ENCODE data around the gene BBS12.
"Not testable (repeated sequence)": the region's sequence is repeated elsewhere in the genome, so short reads cannot be mapped to it uniquely, and the experiment has no call there.

Gene BBS12

GRCh38 chr4:122766353-122766705 is 33.8 kb downstream of the BBS12 start:
- no peak for DNase-seq

DNA sequence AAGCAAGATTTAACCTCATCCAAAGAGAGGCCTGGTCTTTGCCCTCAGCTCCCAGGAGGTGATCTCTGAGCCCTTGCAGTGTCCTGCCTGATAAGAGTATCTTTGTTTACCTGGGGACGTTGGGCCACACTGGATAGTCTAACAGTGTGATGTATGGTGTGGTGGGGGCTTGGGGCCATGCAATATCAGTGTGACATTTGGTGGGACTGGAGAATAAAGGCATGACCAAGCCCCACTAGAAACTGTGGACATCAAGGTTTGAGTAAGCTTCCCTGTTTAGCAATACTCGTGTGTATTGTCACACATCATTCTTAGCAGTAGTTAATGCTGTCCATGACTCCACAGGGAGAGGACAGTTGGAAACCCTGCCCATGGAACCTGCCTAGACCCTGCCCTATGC is 34.4 kb downstream of the BBS12 start:
- DNase-seq = no peak

GRCh38 chr4:122771724-122772123 is 39.2 kb downstream of the BBS12 start:
- DNase-seq = no peak

- no peak for DNase-seq
Measured at GRCh38 chr4:122772311-122772710, 39.8 kb downstream of the BBS12 start.

DNA sequence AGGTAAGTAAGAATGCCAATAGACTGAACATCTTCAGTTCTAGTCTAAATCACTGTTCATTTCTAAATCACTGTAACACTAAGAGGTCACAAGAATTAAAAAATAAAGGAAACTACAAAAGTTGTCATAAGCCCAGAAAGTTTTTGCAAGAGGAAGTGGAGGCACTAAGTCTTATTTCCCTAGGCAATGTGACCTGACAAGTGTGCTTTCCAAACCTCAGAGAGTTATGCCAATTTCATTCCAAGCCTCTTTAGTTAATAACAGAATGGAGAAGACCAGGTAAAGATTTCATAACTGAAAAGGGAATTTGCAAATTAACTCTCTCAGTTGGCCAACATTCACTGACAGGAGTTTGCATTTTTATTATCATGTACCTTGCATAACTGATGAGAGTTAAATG is 40.5 kb downstream of the BBS12 start:
- no peak for DNase-seq

- no peak for DNase-seq
Measured at GRCh38 chr4:122775039-122775438, 42.5 kb downstream of the BBS12 start.

DNA sequence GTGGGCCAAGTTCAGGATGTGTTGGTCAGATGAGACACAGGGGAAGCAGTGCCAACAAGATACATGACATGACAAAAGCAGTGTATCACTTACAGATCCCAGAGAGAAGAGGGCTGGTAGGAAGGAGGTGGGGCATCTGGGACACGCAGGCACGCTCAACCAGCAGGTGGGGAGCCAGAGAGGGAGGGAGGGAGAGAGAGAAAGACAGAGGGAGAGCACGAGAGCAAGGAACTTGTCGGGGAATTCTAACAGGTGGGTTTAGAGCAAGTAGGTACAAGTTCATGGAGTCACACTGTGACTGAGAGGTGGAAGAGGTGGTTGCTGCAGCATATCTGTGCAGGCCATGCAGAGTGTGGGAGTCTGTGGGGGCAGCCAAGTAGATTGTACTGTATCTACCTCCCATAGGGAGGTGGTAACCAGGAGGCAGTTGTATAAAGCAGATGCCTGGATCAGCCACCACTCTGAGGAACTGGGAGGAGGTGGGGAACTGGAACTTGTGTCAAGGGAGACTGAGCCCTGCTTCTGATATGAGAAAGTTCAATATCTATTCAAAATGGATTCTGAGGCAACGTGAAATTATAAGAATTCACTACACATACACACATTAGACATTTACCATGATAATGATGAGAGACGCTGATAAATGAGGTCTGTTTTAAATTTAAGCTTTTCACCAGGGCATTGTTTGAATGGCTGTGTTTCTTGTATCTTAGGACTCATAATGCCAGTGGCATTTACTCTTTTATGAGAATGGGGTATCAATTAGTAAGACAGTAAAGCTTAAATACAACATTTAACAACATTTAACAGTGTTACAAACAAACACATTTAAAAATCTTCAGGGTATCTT is 43.7 kb downstream of the BBS12 start:
- no peak for DNase-seq

- no peak for DNase-seq
Measured at GRCh38 chr4:122776916-122777315, 44.4 kb downstream of the BBS12 start.

DNA sequence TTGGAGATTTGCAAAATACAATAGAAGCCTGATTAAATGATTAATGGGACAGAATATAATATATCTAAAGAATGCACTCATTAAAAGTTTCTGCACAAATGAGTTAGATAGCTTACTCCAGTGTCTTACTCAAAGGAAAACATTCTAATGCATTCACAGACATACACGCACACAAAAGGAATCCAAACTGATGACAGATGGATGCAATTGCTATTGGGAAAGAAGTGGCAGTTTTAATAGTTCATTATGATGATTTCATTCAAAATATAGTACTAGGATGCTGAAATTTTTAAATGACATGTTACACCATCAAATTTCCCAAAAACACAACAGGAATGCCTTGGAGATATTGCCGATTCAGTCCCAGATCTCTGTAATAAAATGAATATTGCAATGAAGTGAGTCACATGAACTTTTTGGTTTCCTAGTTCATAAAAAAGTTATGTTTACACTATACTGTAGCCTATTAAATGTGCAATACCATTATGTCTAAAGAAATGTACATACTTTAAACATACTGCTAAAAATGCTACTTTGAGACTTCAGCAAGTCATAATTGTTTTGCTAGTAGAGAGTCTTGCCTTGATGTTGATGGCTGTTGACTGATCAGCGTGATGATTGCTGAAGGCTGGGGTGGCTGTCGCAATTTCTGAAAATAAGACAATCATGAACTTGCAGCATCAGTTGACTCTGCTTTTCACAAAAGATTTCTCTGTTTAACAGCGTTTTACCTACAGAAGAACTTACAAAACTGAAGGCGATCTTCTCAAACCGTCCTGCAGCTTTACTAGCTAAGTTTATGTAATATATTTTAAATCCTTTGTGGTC is 45.6 kb downstream of the BBS12 start:
- DNase-seq = no peak

GRCh38 chr4:122781486-122781885 is 49.0 kb downstream of the BBS12 start:
- DNase-seq = no peak

GRCh38 chr4:122783301-122784215 is 51.1 kb downstream of the BBS12 start:
- DNase-seq = no peak

DNA sequence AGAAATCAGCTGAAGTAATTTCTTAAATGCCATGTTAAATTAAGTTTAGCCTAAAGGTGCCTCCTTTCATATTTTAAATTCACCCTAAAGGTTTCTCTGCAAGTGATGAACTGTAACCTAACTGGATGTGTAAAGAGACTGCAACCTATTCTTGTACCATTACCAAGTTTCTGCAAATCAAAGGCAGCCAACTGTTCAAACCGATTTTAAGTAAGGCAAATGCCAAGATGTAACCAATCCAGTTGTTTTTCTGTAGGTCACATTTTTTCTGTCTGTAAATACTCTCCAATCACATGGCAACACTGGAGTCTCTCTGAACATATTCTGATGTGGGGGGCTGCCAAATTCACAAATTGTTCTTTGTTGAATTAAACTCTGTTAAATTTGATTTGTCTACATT is 51.8 kb downstream of the BBS12 start:
- DNase-seq = no peak

GRCh38 chr4:122785099-122785498 is 52.6 kb downstream of the BBS12 start:
- DNase-seq = no peak

GRCh38 chr4:122786296-122786695 is 53.8 kb downstream of the BBS12 start:
- DNase-seq = not testable (repeated sequence)

- not testable (repeated sequence) for DNase-seq
Measured at GRCh38 chr4:122786920-122787319, 54.4 kb downstream of the BBS12 start.

- DNase-seq = no peak
Measured at GRCh38 chr4:122787940-122788339, 55.4 kb downstream of the BBS12 start.

- DNase-seq = no peak
Measured at GRCh38 chr4:122788935-122789334, 56.4 kb downstream of the BBS12 start.

DNA sequence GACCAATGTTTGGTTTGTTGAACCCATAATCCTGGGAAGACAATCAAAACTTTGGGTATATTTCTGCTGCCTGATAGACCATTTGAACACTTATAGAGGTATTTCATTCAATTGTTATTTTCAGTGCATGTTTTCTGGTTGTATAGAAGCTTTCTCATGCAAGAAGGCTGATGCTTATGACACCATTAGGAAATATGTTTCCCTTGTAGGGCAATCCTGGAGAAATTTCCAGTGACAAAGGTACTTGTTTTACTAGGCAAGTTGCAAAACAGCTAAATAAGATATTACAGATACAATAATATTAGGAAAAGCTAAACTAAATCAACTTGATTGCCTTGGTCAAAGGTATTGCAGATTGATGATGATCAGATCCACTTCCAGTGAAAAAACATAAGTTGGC is 61.3 kb downstream of the BBS12 start:
- no peak for DNase-seq

Measured in activated effector memory CD4-positive, alpha-beta T cell treated with Interleukin-2 at 50 U/mL for 16 hours (primary cell).